ENCODE results near the gene TMEM242. TPM values are rescaled to one million over a fixed set of nuclear protein-coding genes. Genes with fewer than 3 reads are reported as not detected.

Gene TMEM242
- total and polyA plus RNA-seq, 2 of the 8 experiments (the other 6 are each of a cell fraction or from before 2014, with no cell fraction given), result 2.4 to 9.0 TPM

- Histone ChIP-seq H3K23me2 (ENCODE audit: low read depth, low read length) (peaks cover 12% of the 10 kb centered on the region; the same call in 1 of the 2 replicates), H4K8ac (ENCODE audit: extremely low read depth, insufficient read depth, low read length) (no peak overlapping the region), H3K56ac (replicated peaks; ENCODE audit: insufficient read length, low read depth, low read length) (no peak overlapping the region), H2BK15ac (ENCODE audit: low read length) (no peak overlapping the region), H2BK120ac (replicated peaks; ENCODE audit: low read depth, low read length) (no peak overlapping the region), H3K27me3 (replicated peaks in 1 of 4; ENCODE audit: control insufficient read depth in 3 of 4, extremely low read depth in 1 of 4, insufficient read depth in 3 of 4, low read length in 3 of 4) (no peaks in the 10 kb centered on the region; a peak in 1 of 7 replicates), H3K9ac (replicated peaks in 1 of 4; ENCODE audit: extremely low read depth in 1 of 4, low read depth in 3 of 4, low read length in 3 of 4) (no peak overlapping the region), H3K27ac (ENCODE audit: low read depth, low read length) (no peak overlapping the region), H3K23ac (ENCODE audit: insufficient read length) (no peak overlapping the region), H3K18ac (ENCODE audit: extremely low read depth, low read length) (no peak overlapping the region), H3K14ac (ENCODE audit: insufficient read length) (no peak overlapping the region), H4K5ac (ENCODE audit: insufficient read length, low read depth, low read length) (no peak overlapping the region), H3K4ac (replicated peaks; ENCODE audit: insufficient read length, low read depth, low read length) (no peak overlapping the region), H4K20me1 (replicated peaks in 1 of 2; ENCODE audit: control insufficient read depth in 1 of 2, insufficient read depth in 2 of 2, low read length in 2 of 2) (peaks cover 0 to 9% of the 10 kb centered on the region in 2 experiments), H4K91ac (replicated peaks; ENCODE audit: insufficient read length, low read length) (peak overlapping the region; percentile 57), H2BK20ac (ENCODE audit: low read length) (no peak overlapping the region), H3K4me2 (ENCODE audit: insufficient read depth in 1 of 2, low read depth in 2 of 2, low read length in 2 of 2) (no peak overlapping the region), H3K79me2 (ENCODE audit: control insufficient read depth in 1 of 2, insufficient read depth in 2 of 2, low read length in 2 of 2) (no peaks in the 10 kb centered on the region), H3K79me1 (ENCODE audit: low read depth, low read length) (no peaks in the 10 kb centered on the region; the same call in 1 of the 2 replicates), H3K9me3 (ENCODE audit: insufficient read depth in 2 of 2, low read depth in 1 of 2, low read length in 1 of 2) (no peaks in the 10 kb centered on the region), H2AK5ac (ENCODE audit: low read depth, low read length) (no peak overlapping the region), H3K4me1 (replicated peaks in 1 of 4; ENCODE audit: control insufficient read depth in 3 of 4, insufficient read depth in 4 of 4, low read length in 3 of 4) (peaks cover 0 to 6% (median 2%) of the 10 kb centered on the region in 4 experiments; a peak in 2 of 7 replicates), H2BK5ac (ENCODE audit: low read depth, low read length) (no peak overlapping the region), H3K4me3 (ENCODE audit: extremely low read depth in 1 of 4, insufficient read depth in 2 of 4, low read depth in 3 of 4, low read length in 4 of 4) (no peak overlapping the region), H3K36me3 (ENCODE audit: control insufficient read depth in 2 of 4, insufficient read depth in 4 of 4, low read length in 3 of 4) (no peaks in the 10 kb centered on the region), H2AFZ (ENCODE audit: low read length) (no peak overlapping the region), H2BK12ac (ENCODE audit: low read depth, low read length) (no peak overlapping the region)
- ChIA-PET CTCF (ENCODE audit: partially characterized antibody) (interaction anchor here (1.1 to 4.3 kb wide), 4 partner anchors 9 to 70 kb away, joined by 3 to 17 read pairs (median 8); no protein-coding TSS in a partner anchor), POLR2A (ENCODE audit: partially characterized antibody) (no interaction called here)
- 88% methylated on average over 6 of the region's 6 CpGs; no CpG with 5 or more reads in 1 of the 2 experiments for WGBS, 2 experiments (ENCODE audit: extremely low coverage in 1 of 2, insufficient coverage in 1 of 2, insufficient read length in 1 of 2, insufficient replicate concordance in 2 of 2, low coverage in 1 of 2, low lambda C conversion rate in 2 of 2, missing lambda C conversion rate in 1 of 2)
- no peak for DNase-seq (ENCODE audit: low read depth in 1 of 2, low spot score in 2 of 2)
- FAIRE-seq, result no peak
- no peak for TF ChIP-seq RFX5 (IDR thresholded peaks at IDR 0.05; ENCODE audit: borderline replicate concordance, low read depth, low read length)
- TF ChIP-seq CREB1 (IDR thresholded peaks at IDR 0.05), result no peak
- no peak for TF ChIP-seq SIX5 (IDR thresholded peaks at IDR 0.05; ENCODE audit: low read depth, low read length)
- TF ChIP-seq BCL11A (IDR thresholded peaks at IDR 0.05; ENCODE audit: low read depth in 2 of 2, low read length in 2 of 2), result no peak
- no peak for TF ChIP-seq PHF8 (conservative IDR thresholded peaks at IDR 0.05; ENCODE audit: low read depth, low read length)
- TF ChIP-seq SIRT6 (IDR thresholded peaks at IDR 0.05; ENCODE audit: low read length), result no peak
- no peak for TF ChIP-seq ATF2 (IDR thresholded peaks at IDR 0.05; ENCODE audit: low read length)
- no peak for TF ChIP-seq KDM5A (IDR thresholded peaks at IDR 0.05; ENCODE audit: low read length)
- TF ChIP-seq BRCA1 (IDR thresholded peaks at IDR 0.05; ENCODE audit: low read depth, low read length), result no peak
Observed at GRCh38 chr6:157265635-157266034, 57.7 kb downstream of the TMEM242 start.

All from H1 (cell line).